ENCODE results near the gene GBX1.

DNA sequence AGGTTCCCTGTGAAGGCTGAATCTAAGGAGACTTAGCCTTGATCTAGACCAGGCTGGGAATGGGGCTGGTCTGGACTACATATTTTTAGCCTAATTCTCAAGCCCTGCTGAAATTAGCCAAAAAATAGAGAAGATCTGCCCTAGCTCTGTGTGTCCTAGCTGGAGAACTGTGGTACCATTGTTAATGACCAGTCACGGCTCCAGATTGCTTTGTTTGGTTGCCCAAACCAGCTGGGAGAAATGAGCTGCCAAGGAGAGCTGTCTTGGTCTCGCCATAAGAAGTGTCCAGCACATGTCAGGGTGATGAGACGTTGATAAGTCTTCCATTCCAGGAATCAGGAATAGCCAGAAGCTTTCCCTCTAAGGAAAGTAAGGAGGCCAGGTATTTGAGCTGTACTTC, 20.7 kb downstream of the GBX1 start:
- TF ChIP-seq, protein P1, sequence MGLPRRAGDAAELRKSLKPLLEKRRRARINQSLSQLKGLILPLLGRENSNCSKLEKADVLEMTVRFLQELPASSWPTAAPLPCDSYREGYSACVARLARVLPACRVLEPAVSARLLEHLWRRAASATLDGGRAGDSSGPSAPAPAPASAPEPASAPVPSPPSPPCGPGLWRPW (IDR thresholded peaks at IDR 0.05) = no peak
- TF ChIP-seq NPAS2 (CRISPR knock-in tag; IDR thresholded peaks at IDR 0.05; ENCODE audit: borderline replicate concordance) (no peak), CTCF (IDR thresholded peaks at IDR 0.05) (no peak), MYC (IDR thresholded peaks at IDR 0.05; ENCODE audit: borderline replicate concordance, low read length) (no peak), KDM1A (IDR thresholded peaks at IDR 0.05; ENCODE audit: low read depth) (no peak), RFX5 (IDR thresholded peaks at IDR 0.05) (no peak), HDAC2 (IDR thresholded peaks at IDR 0.05) (no peak)
